Neural cell (in vitro differentiated cells): ENCODE data around the gene RAB40C. TPM values are rescaled to one million over a fixed set of nuclear protein-coding genes. Genes with fewer than 3 reads are reported as not detected.

Source experiments
- H2AFZ ChIP-seq: fragments of 200-600, 300-800 bp; sonication (generic), shearing (Covaris generic); 2 replicates; pipeline ENCODE4 v1.6.0; 2014; ENCODE audit warnings: low read depth, mild to moderate bottlenecking, antibody characterized with exemption, low read length, moderate library complexity
- H3F3A ChIP-seq: fragments of 200-600 bp; shearing (Covaris generic); 2 replicates; pipeline ENCODE4 v1.6.1; 2016; ENCODE audit warnings: mild to moderate bottlenecking, moderate library complexity, mixed read lengths, antibody characterized with exemption, low read length; ENCODE audit not compliant: insufficient read depth, poor library complexity, severe bottlenecking
- H3K27ac ChIP-seq: fragments of 200-600, 300-800 bp; sonication (generic), shearing (Covaris generic); 2 replicates; pipeline ENCODE4 v1.5.1; 2014; ENCODE audit warnings: mild to moderate bottlenecking, low read length, moderate library complexity
- H3K27me3 ChIP-seq: fragments of 300-800, 200-600 bp; sonication (generic), shearing (Covaris generic); 2 replicates; pipeline ENCODE4 v1.6.0; 2014; ENCODE audit warnings: mild to moderate bottlenecking, low read depth, low read length, moderate library complexity; ENCODE audit not compliant: insufficient read depth
- H3K36me3 ChIP-seq: fragments of 300-800, 200-600 bp; sonication (generic), shearing (Covaris generic); 2 replicates; pipeline ENCODE4 v1.5.1; 2014; ENCODE audit warnings: mild to moderate bottlenecking, antibody characterized with exemption, low read length, moderate library complexity; ENCODE audit not compliant: insufficient read depth
- H3K4me2 ChIP-seq: fragments of 300-800, 200-600 bp; sonication (generic), shearing (Covaris generic); 2 replicates; pipeline ENCODE4 v1.6.0; 2014; ENCODE audit warnings: mild to moderate bottlenecking, low read length
- H3K4me3 ChIP-seq: fragments of 300-800, 200-600 bp; sonication (generic), shearing (Covaris generic); 2 replicates; pipeline ENCODE4 v1.5.1; 2014; ENCODE audit warnings: mild to moderate bottlenecking, low read length, moderate library complexity
- H3K79me2 ChIP-seq: fragments of 200-600 bp; shearing (Covaris generic); replicated peaks from 2 replicates; pipeline ENCODE4 v1.6.0; 2014; ENCODE audit warnings: mild to moderate bottlenecking, low read length, moderate library complexity; ENCODE audit not compliant: insufficient read depth
- H3K9ac ChIP-seq: fragments of 300-800, 200-600 bp; sonication (generic), shearing (Covaris generic); 2 replicates; pipeline ENCODE4 v1.6.1; 2016; ENCODE audit warnings: mild to moderate bottlenecking, low read length, mixed read lengths
- H3K9me2 ChIP-seq: fragments of 200-600 bp; shearing (Covaris generic); 2 replicates; pipeline ENCODE4 v1.6.1; 2016; ENCODE audit warnings: mild to moderate bottlenecking, low read length, mixed read lengths; ENCODE audit not compliant: insufficient read depth
- H3K9me3 ChIP-seq: fragments of 200-600, 300-800 bp; sonication (generic), shearing (Covaris generic); 2 replicates; pipeline ENCODE4 v1.6.1; 2016; ENCODE audit warnings: mild to moderate bottlenecking, mixed run types, low read length, moderate library complexity, mixed read lengths
- H4K20me1 ChIP-seq: fragments of 200-600 bp; shearing (Covaris generic); 2 replicates; pipeline ENCODE4 v1.6.1; 2016; ENCODE audit warnings: mild to moderate bottlenecking, mixed run types; ENCODE audit not compliant: insufficient read depth
- CTCF ChIP-seq: fragments of 450-650 bp; IDR thresholded peaks from 2 replicates; pipeline ENCODE4 v1.5.1; 2014; ENCODE audit warnings: antibody characterized with exemption, mild to moderate bottlenecking, moderate library complexity; ENCODE audit not compliant: poor library complexity, severe bottlenecking
- EP300 ChIP-seq: fragments of 450-650 bp; conservative IDR thresholded peaks from 2 replicates; pipeline ENCODE4 v1.6.1; 2014; ENCODE audit warnings: antibody characterized with exemption, mild to moderate bottlenecking, moderate library complexity; ENCODE audit not compliant: poor library complexity, severe bottlenecking
- EZH2 ChIP-seq: fragments of 200-600, 300-800 bp; shearing (Covaris generic), sonication (generic); IDR thresholded peaks from 2 replicates; pipeline ENCODE4 v1.6.1; 2014; ENCODE audit warnings: antibody characterized with exemption, low read length, borderline replicate concordance, mild to moderate bottlenecking; ENCODE audit not compliant: insufficient read depth, poor library complexity, severe bottlenecking
- MXI1 ChIP-seq: fragments of 450-650 bp; conservative IDR thresholded peaks from 2 replicates; pipeline ENCODE4 v1.6.1; 2014; ENCODE audit warnings: antibody characterized with exemption, mild to moderate bottlenecking; ENCODE audit not compliant: poor library complexity, severe bottlenecking
- POLR2AphosphoS5 ChIP-seq: IDR thresholded peaks from 2 replicates; pipeline ENCODE4 v1.6.1; 2012
- RAD21 ChIP-seq: fragments of 450-650 bp; conservative IDR thresholded peaks from 2 replicates; pipeline ENCODE4 v1.6.1; 2014; ENCODE audit warnings: antibody characterized with exemption, mild to moderate bottlenecking, moderate library complexity
- SMC3 ChIP-seq: fragments of 450-650 bp; conservative IDR thresholded peaks from 2 replicates; pipeline ENCODE4 v1.6.1; 2014; ENCODE audit warnings: antibody characterized with exemption, mild to moderate bottlenecking, moderate library complexity; ENCODE audit not compliant: poor library complexity
- TAF1 ChIP-seq: IDR thresholded peaks from 2 replicates; pipeline ENCODE4 v1.6.1; 2012; ENCODE audit warnings: low read depth
- polyA plus RNA-seq: library from polyadenylated mRNA; depleted of rRNA; stranded (reverse); fragments of >200 nt; gene quantifications from 2 replicates; pipeline ENCODE4 v1.2.3, GENCODE V29; 2014
- TF ChIP-seq, protein P1 (sequence below): IDR thresholded peaks from 2 replicates; pipeline ENCODE4 v1.6.1; 2012; ENCODE audit warnings: borderline replicate concordance

Gene RAB40C
- polyA plus RNA-seq, 1 donor from 2014 or later, result 40.7 TPM

DNA sequence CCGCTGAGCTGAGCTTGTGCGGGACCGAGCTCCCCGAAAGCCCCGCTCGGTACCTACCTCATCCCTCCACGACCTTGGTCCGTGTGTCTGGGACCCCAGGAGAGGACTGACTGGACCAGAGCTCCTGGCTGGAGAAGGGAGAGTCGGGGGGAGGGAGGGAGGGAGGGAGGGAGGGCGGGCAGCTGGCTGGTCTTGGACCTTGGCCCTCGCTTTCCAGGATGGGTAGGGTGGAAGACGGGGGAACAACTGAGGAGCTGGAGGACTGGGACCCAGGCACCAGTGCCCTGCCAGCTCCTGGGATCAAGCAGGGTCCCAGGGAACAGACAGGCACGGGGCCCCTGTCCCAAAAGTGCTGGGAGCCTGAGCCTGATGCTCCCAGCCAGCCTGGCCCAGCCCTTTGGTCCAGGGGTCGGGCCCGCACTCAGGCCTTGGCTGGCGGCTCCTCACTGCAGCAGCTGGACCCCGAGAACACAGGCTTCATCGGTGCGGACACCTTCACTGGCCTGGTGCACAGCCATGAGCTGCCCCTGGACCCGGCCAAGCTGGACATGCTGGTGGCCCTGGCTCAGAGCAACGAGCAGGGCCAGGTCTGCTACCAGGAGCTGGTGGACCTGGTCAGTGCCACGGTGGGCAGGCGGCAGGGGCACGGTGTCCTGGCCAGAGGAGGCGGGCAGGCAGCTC, 86.2 kb downstream of the RAB40C start:
- peaks cover 1% of the 10 kb centered on the region for H4K20me1 ChIP-seq
- no peak overlapping the region for H3K4me2 ChIP-seq
- no peak overlapping the region for H3K27ac ChIP-seq
- H3K36me3 ChIP-seq, result no peaks in the 10 kb centered on the region
- no peak overlapping the region for H3K4me3 ChIP-seq
- H3K9me2 ChIP-seq, result no peaks in the 10 kb centered on the region
- peaks cover 2% of the 10 kb centered on the region for H3K79me2 ChIP-seq
- H3K9ac ChIP-seq, result no peak overlapping the region
- no peaks in the 10 kb centered on the region for H3F3A ChIP-seq
- H2AFZ ChIP-seq, result no peak overlapping the region
- no peaks in the 10 kb centered on the region for H3K9me3 ChIP-seq
- no peak for TF ChIP-seq EZH2
- no peak for TF ChIP-seq MXI1
- TF ChIP-seq EP300, result no peak
- no peak for TF ChIP-seq TAF1
- TF ChIP-seq, protein P1, sequence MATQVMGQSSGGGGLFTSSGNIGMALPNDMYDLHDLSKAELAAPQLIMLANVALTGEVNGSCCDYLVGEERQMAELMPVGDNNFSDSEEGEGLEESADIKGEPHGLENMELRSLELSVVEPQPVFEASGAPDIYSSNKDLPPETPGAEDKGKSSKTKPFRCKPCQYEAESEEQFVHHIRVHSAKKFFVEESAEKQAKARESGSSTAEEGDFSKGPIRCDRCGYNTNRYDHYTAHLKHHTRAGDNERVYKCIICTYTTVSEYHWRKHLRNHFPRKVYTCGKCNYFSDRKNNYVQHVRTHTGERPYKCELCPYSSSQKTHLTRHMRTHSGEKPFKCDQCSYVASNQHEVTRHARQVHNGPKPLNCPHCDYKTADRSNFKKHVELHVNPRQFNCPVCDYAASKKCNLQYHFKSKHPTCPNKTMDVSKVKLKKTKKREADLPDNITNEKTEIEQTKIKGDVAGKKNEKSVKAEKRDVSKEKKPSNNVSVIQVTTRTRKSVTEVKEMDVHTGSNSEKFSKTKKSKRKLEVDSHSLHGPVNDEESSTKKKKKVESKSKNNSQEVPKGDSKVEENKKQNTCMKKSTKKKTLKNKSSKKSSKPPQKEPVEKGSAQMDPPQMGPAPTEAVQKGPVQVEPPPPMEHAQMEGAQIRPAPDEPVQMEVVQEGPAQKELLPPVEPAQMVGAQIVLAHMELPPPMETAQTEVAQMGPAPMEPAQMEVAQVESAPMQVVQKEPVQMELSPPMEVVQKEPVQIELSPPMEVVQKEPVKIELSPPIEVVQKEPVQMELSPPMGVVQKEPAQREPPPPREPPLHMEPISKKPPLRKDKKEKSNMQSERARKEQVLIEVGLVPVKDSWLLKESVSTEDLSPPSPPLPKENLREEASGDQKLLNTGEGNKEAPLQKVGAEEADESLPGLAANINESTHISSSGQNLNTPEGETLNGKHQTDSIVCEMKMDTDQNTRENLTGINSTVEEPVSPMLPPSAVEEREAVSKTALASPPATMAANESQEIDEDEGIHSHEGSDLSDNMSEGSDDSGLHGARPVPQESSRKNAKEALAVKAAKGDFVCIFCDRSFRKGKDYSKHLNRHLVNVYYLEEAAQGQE, result no peak
- TF ChIP-seq POLR2AphosphoS5, result no peak
- TF ChIP-seq SMC3, result no peak
- TF ChIP-seq RAD21, result no peak
- no peak for TF ChIP-seq CTCF
- H3K27me3 ChIP-seq, result peaks cover 3% of the 10 kb centered on the region

- Histone ChIP-seq H3K4me3 (no peak overlapping the region), H3K27ac (no peak overlapping the region), H3K9me3 (no peaks in the 10 kb centered on the region), H3K4me2 (no peak overlapping the region), H3K79me2 (peaks cover 7% of the 10 kb centered on the region), H3F3A (no peaks in the 10 kb centered on the region), H2AFZ (no peak overlapping the region), H3K27me3 (peaks cover 3% of the 10 kb centered on the region), H3K36me3 (no peaks in the 10 kb centered on the region), H3K9me2 (no peaks in the 10 kb centered on the region), H3K9ac (no peak overlapping the region), H4K20me1 (peaks cover 6% of the 10 kb centered on the region)
- TF ChIP-seq CTCF (no peak), EP300 (no peak), MXI1 (no peak), POLR2AphosphoS5 (no peak)
- TF ChIP-seq, protein P1, result no peak
These were observed 86.7 kb downstream of the RAB40C start for GRCh38 chr16:676565-676902.
